Stomach (tissue), 9 donors: ENCODE results near the gene TMEM119. TPM values are rescaled to one million over a fixed set of nuclear protein-coding genes. Genes with fewer than 3 reads are reported as not detected.

ENCODE experiments used
- DNase-seq, 2 donors: peaks; one replicate each; pipeline versions ENCODE4 v3.0.0 to v3.0.0-alpha.2; 2013 to 2019
- H3K27ac ChIP-seq, 5 donors: fragments of 200-600 bp in 4 of 5; sonication (generic) in 4 of 5; one replicate each; pipeline ENCODE4 v1.5.1; 2013 to 2019; ENCODE audit warnings: mild to moderate bottlenecking in 1 of 5, moderate library complexity in 1 of 5
- H3K27me3 ChIP-seq, 3 donors: fragments of 200-600 bp; sonication (generic); one replicate each; pipeline ENCODE4 v1.5.1; 2017 to 2019; ENCODE audit warnings: mixed run types in 1 of 3
- H3K36me3 ChIP-seq, 4 donors: fragments of 200-600 bp; sonication (generic); 1 replicate in 3 of 4; 2 replicates in 1 of 4; pipeline ENCODE4 v1.5.1; 2016 to 2019
- H3K4me1 ChIP-seq, 4 donors: fragments of 200-600 bp; sonication (generic); one replicate each; pipeline ENCODE4 v1.5.1; 2016 to 2019
- H3K4me3 ChIP-seq, 4 donors: fragments of 200-600 bp; sonication (generic) in 3 of 4; one replicate each; pipeline ENCODE4 v1.5.1; 2016 to 2019; ENCODE audit warnings: mild to moderate bottlenecking in 1 of 4
- H3K9me3 ChIP-seq, 4 donors: fragments of 200-600 bp; sonication (generic); one replicate each; pipeline ENCODE4 v1.5.1; 2016 to 2019
- CTCF ChIP-seq, 7 experiments: fragments of 450-650 bp in 4 of 7; fragments of 200-600 bp in 3 of 7; sonication (generic) in 3 of 7; IDR thresholded peaks; one replicate each; pipeline ENCODE4 v1.5.1; 2016 to 2019; ENCODE audit warnings: antibody characterized with exemption in 7 of 7, control low read depth in 2 of 7, mild to moderate bottlenecking in 1 of 7
- EP300 ChIP-seq: sonication (generic); formaldehyde crosslinking; IDR thresholded peaks from one replicate; pipeline ENCODE4 v1.6.1; 2017; ENCODE audit warnings: antibody characterized with exemption
- POLR2A ChIP-seq, 4 donors: fragments of 450-650 bp; IDR thresholded peaks; one replicate each; pipeline ENCODE4 v1.6.1; 2016; ENCODE audit warnings: antibody characterized with exemption in 4 of 4, control low read depth in 2 of 4, mild to moderate bottlenecking in 1 of 4, moderate library complexity in 1 of 4
- POLR2AphosphoS5 ChIP-seq, 3 donors: sonication (generic); formaldehyde crosslinking; IDR thresholded peaks; one replicate each; pipeline ENCODE4 v1.6.1; 2016; ENCODE audit warnings: antibody characterized with exemption in 3 of 3
- WGBS, 5 donors: extraction: QIAGEN DNeasy Blood & Tissue Kit in 3 of 5; methylation state at CpG; one replicate each; pipeline versions ENCODE4 v1.1.5 to v1.1.7; 2013 to 2018; 5-methylcytosine and 5-hydroxymethylcytosine counted together
- intact Hi-C: fragments of 100-400 bp; cut with DNase I; formaldehyde crosslinking; loops from one replicate; pipeline ENCODE4 v1.15.1; 2023; ENCODE audit warnings: low total_unique reads
- polyA plus RNA-seq, 3 donors: library from polyadenylated mRNA; stranded (reverse); fragments of 200-250 nt; gene quantifications; one replicate each; pipeline ENCODE4 v1.2.3, GENCODE V29; 2013
- total RNA-seq, 5 donors: library from RNA; depleted of rRNA; stranded (reverse); fragments of >200 nt; gene quantifications; one replicate each; pipeline versions ENCODE4 v1.1.0 to v1.2.3, GENCODE V29; 2014 to 2016
- donor health status: healthy with polysubstance abuse.
- donor health status: Bipolar disorder and iron deficiency.
- donor health status: healthy.

The TMEM119 gene
- total and polyA plus RNA-seq, 8 donors: 0.45 to 17.1 (median 11.2) TPM; not detected in 1

GRCh38 chr12:108572166-108572790 is 25.6 kb downstream of the TMEM119 start:
- Histone ChIP-seq H3K27me3 (no peaks in the 10 kb centered on the region), H3K4me1 (peaks cover 0 to 16% (median 2%) of the 10 kb centered on the region in 4 donors), H3K9me3 (no peaks in the 10 kb centered on the region), H3K27ac (no peak overlapping the region), H3K36me3 (peaks cover 14 to 32% (median 29%) of the 10 kb centered on the region in 4 donors), H3K4me3 (no peak overlapping the region)
- intact Hi-C loops: no loop called here
- WGBS, 5 donors: 65 to 74% (median 72%) methylated on average over 8 of the region's 8 CpGs
- DNase-seq: no peak
- TF ChIP-seq CTCF (IDR thresholded peaks at IDR 0.05): no peak
- TF ChIP-seq EP300: no peak

- DNase-seq: no peak
- Histone ChIP-seq H3K4me1 (peaks cover 0 to 22% (median 5%) of the 10 kb centered on the region in 4 donors), H3K4me3 (no peak overlapping the region), H3K9me3 (no peaks in the 10 kb centered on the region), H3K27me3 (no peaks in the 10 kb centered on the region), H3K27ac (no peak overlapping the region), H3K36me3 (peaks cover 20 to 38% (median 35%) of the 10 kb centered on the region in 4 donors)
- intact Hi-C loops: no loop called here
- 81 to 91% (median 83%) methylated on average over 7 to 8 of the region's 8 CpGs for WGBS, 5 donors
- TF ChIP-seq POLR2AphosphoS5 (IDR thresholded peaks at IDR 0.05) (no peak), POLR2A (IDR thresholded peaks at IDR 0.05) (no peak), EP300 (no peak), CTCF (IDR thresholded peaks at IDR 0.05) (no peak)
Measured at GRCh38 chr12:108571609-108572165, 26.2 kb downstream of the TMEM119 start.

DNA sequence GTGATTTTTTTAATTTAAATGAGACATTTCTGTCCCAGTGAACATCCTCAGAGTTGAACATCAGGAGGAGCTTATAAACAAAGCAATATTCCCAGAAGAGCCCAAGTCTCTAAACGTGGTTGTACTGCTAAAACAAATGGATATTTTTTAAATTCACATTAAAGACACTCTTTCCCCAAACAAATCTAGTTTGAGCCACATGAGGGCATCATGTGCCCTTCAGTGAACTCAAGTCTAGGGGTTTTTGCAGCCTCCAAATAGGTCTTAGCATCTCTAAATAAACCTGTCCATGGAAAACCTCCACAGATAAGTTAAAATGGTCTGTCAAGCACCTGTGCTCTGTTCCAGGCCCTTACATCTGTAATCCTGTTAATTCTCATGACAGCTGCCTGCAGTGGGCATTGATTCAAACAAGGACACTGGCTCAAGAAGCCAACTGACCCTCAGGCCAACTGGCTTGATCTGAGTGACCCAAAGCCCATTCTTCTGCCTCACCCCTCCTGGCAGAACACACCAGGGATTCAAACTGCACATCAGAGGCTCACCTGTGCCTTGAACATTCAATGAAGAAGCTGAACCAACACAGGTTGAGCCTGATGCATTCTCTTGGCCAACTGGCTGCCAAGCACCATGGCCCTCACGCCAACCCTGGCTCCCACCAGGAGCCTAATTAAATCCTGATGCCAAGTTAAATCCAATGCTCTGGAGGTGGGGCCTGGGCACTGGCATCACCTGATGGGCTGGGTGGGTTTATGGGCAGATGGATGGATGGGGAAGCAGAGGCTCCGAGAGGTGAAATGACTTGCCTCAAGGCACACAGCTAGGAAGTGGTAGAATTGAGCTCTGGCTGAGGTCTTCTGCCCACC is 26.9 kb downstream of the TMEM119 start:
- no peaks in the 10 kb centered on the region for H3K27me3 ChIP-seq
- 56 to 63% (median 62%) methylated on average over 2 to 3 of the region's 3 CpGs for WGBS, 5 donors

More for the DNA sequence above, 26.9 kb downstream of the TMEM119 start:
- Histone ChIP-seq H3K4me1 (peaks cover 5 to 29% (median 12%) of the 10 kb centered on the region in 4 donors), H3K4me3 (no peak overlapping the region), H3K36me3 (peaks cover 26 to 45% (median 42%) of the 10 kb centered on the region in 4 donors), H3K27ac (no peak overlapping the region), H3K9me3 (no peaks in the 10 kb centered on the region)
- TF ChIP-seq CTCF (IDR thresholded peaks at IDR 0.05): no peak
- no peak for TF ChIP-seq EP300
- DNase-seq: peak in 1 of 2 donors; percentile 57
- intact Hi-C loops: no loop called here
